Transverse colon (tissue), 4 donors: ENCODE results near the gene PSMA5. TPM values are rescaled to one million over a fixed set of nuclear protein-coding genes. Genes with fewer than 3 reads are reported as not detected.

ENCODE experiments used
- DNase-seq: peaks from one replicate; pipeline ENCODE4 v3.0.0-alpha.2; 2019
- H3K27ac ChIP-seq, 4 donors: fragments of 200-600 bp; sonication (generic); 2 replicates each; pipeline ENCODE4 v1.5.1; 2016 to 2018; ENCODE audit warnings: inconsistent platforms in 4 of 4
- H3K27me3 ChIP-seq: fragments of 200-600 bp; sonication (generic); 2 replicates; pipeline ENCODE4 v1.5.1; 2017; ENCODE audit warnings: inconsistent platforms
- H3K36me3 ChIP-seq, 4 donors: fragments of 200-600 bp; sonication (generic); 2 replicates each; pipeline ENCODE4 v1.5.1; 2017 to 2019; ENCODE audit warnings: inconsistent platforms in 4 of 4
- H3K4me1 ChIP-seq, 4 donors: fragments of 200-600 bp; sonication (generic); 2 replicates each; pipeline ENCODE4 v1.5.1; 2017 to 2020; ENCODE audit warnings: inconsistent platforms in 4 of 4
- H3K4me3 ChIP-seq, 4 donors: fragments of 200-600 bp; sonication (generic); 1 replicate in 1 of 4; 2 replicates in 3 of 4; pipeline versions ENCODE4 v1.5.1 to v1.6.1; 2017 to 2019; ENCODE audit warnings: inconsistent platforms in 4 of 4
- H3K9me3 ChIP-seq, 2 donors: fragments of 200-600 bp; sonication (generic); 2 replicates each; pipeline ENCODE4 v1.5.1; 2017 to 2019; ENCODE audit warnings: inconsistent platforms in 2 of 2
- CTCF ChIP-seq, 5 experiments: fragments of 200-600 bp in 3 of 5; fragments of 450-650 bp in 2 of 5; sonication (generic) in 3 of 5; IDR thresholded peaks; 1 replicate in 2 of 5; 2 replicates in 3 of 5; pipeline ENCODE4 v1.5.1; 2016 to 2017; ENCODE audit warnings: antibody characterized with exemption in 5 of 5, inconsistent platforms in 3 of 5, mild to moderate bottlenecking in 2 of 5, moderate library complexity in 1 of 5
- EP300 ChIP-seq: sonication (generic); formaldehyde crosslinking; IDR thresholded peaks from one replicate; pipeline ENCODE4 v1.6.1; 2017; ENCODE audit warnings: antibody characterized with exemption, low read depth
- POLR2A ChIP-seq: fragments of 450-650 bp; IDR thresholded peaks from one replicate; pipeline ENCODE4 v1.6.1; 2016; ENCODE audit warnings: antibody characterized with exemption, mild to moderate bottlenecking, moderate library complexity
- POLR2AphosphoS5 ChIP-seq, 3 donors: sonication (generic); formaldehyde crosslinking; IDR thresholded peaks; one replicate each; pipeline ENCODE4 v1.6.1; 2016; ENCODE audit warnings: antibody characterized with exemption in 3 of 3
- WGBS, 2 donors: methylation state at CpG; one replicate each; pipeline ENCODE4 v1.1.5; 2018; ENCODE audit warnings: low coverage in 1 of 2; 5-methylcytosine and 5-hydroxymethylcytosine counted together
- in situ Hi-C, 4 donors: fragments of 200-750 bp; cut with MboI; loops; one replicate each; pipeline versions ENCODE4 v1.15.0 to v1.15.1; 2017; ENCODE audit warnings: low sequenced_read_pairs in 3 of 4, low pct_ligation_motif_present in 1 of 4, low pct_unique_long_range_greater_than_20kb in 1 of 4
- intact Hi-C: fragments of 100-400 bp; cut with DNase I; formaldehyde crosslinking; loops from one replicate; pipeline ENCODE4 v1.15.1; 2023; ENCODE audit warnings: low total_unique reads
- total RNA-seq, 4 donors: library from RNA; depleted of rRNA; stranded (reverse); fragments of >200 nt; gene quantifications; one replicate each; pipeline ENCODE4 v1.1.0, GENCODE V29; 2016

PSMA5 gene
- total RNA-seq, 4 donors from 2014 or later = 28.4 to 41.8 (median 33.3) TPM

GRCh38 chr1:109368464-109368863 lies 57.8 kb downstream of the PSMA5 start:
- Histone ChIP-seq H3K4me3 (no peak overlapping the region), H3K27ac (peak overlapping the region in 3 of 4 donors; percentile 68 to 76 (median 74)), H3K4me1 (peaks cover 3 to 47% (median 14%) of the 10 kb centered on the region in 4 donors), H3K27me3 (no peaks in the 10 kb centered on the region), H3K9me3 (no peaks in the 10 kb centered on the region), H3K36me3 (peaks cover 0 to 20% (median 4%) of the 10 kb centered on the region in 4 donors)
- no peak for TF ChIP-seq CTCF (IDR thresholded peaks at IDR 0.05)
- in situ Hi-C loops = no loop called here
- 95% methylated on average over 1 of the region's 1 CpG; no CpG with 5 or more reads in 1 of the 2 donors for WGBS, 2 donors
- intact Hi-C loops = no loop called here
- DNase-seq = no peak

DNA sequence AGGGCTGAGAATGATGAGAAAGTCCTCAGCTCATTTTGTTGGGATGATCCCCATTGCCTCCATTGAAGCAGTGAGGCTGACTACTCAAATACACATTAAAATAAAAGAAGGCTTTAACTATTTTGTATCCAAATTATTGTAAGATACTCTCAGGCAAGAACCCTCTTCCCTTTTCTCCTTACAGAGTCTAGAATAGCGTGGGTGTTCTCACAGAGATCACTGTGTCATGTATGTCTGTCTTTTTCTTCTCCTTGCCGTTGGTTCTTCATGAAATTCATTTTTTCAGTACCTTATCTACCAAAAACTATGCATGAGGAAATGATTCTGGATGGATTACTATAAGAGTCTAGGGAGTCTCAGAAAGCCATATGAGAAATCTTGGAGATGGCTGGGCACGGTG lies 58.6 kb downstream of the PSMA5 start:
- Histone ChIP-seq H3K27me3 (no peaks in the 10 kb centered on the region), H3K4me1 (peaks cover 0 to 39% (median 8%) of the 10 kb centered on the region in 4 donors), H3K4me3 (no peak overlapping the region), H3K9me3 (no peaks in the 10 kb centered on the region), H3K36me3 (peaks cover 0 to 20% (median 4%) of the 10 kb centered on the region in 4 donors), H3K27ac (no peak overlapping the region)
- DNase-seq = no peak
- WGBS, 2 donors = 85 to 89% methylated on average over 2 to 3 of the region's 3 CpGs
- TF ChIP-seq EP300 = no peak
- no peak for TF ChIP-seq CTCF (IDR thresholded peaks at IDR 0.05)
- no peak for TF ChIP-seq POLR2A
- TF ChIP-seq POLR2AphosphoS5 (IDR thresholded peaks at IDR 0.05) = no peak
- in situ Hi-C loops = no loop called here
- intact Hi-C loops = no loop called here

DNA sequence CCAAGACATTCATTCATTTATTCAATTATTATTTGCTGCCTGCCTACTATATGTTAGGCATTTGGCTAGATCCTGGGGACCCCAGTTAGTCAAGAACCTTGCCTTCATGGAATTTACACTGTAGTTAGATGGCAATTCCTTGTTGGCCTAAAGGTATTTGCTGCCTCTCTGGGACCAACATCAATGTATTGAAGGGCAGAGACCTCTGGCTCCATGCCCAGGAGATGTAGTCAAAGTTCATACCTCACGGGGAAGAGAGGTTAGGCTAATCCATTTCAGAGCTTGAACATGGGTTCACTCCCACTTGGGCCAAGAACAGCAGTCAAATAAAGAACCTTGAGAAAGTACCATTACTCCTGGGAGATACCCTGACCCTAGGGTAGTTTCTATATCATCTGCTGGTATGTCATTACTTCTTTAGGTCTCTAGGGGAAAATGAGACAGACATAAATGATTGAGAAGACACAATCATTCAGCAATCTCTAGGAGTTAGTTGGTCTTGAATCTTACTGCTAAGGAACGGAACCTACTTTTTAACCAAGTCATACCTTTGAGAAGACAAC lies 60.5 kb downstream of the PSMA5 start:
- Histone ChIP-seq H3K36me3 (peaks cover 0 to 20% (median 4%) of the 10 kb centered on the region in 4 donors), H3K27ac (no peak overlapping the region), H3K27me3 (no peaks in the 10 kb centered on the region), H3K4me1 (peaks cover 0 to 31% (median 4%) of the 10 kb centered on the region in 4 donors), H3K9me3 (no peaks in the 10 kb centered on the region), H3K4me3 (no peak overlapping the region)
- in situ Hi-C loops = no loop called here
- TF ChIP-seq POLR2A (no peak), CTCF (IDR thresholded peaks at IDR 0.05) (no peak), POLR2AphosphoS5 (IDR thresholded peaks at IDR 0.05) (no peak), EP300 (no peak)
- DNase-seq = peak; percentile 69
- intact Hi-C loops = no loop called here
- WGBS, 2 donors = 74 to 100% methylated on average over 1 to 2 of the region's 2 CpGs

GRCh38 chr1:109361649-109362048 lies 64.6 kb downstream of the PSMA5 start:
- in situ Hi-C loops (no loop called here), intact Hi-C loops (no loop called here)
- Histone ChIP-seq H3K27me3 (no peaks in the 10 kb centered on the region), H3K4me1 (peaks cover 0 to 29% (median 7%) of the 10 kb centered on the region in 4 donors), H3K27ac (no peak overlapping the region), H3K9me3 (no peaks in the 10 kb centered on the region), H3K4me3 (no peak overlapping the region), H3K36me3 (peaks cover 0 to 8% (median 2%) of the 10 kb centered on the region in 4 donors)
- 55 to 75% methylated on average over 1 of the region's 1 CpG for WGBS, 2 donors
- no peak for DNase-seq
- TF ChIP-seq CTCF (IDR thresholded peaks at IDR 0.05) (no peak), POLR2A (no peak), POLR2AphosphoS5 (IDR thresholded peaks at IDR 0.05) (no peak), EP300 (no peak)
